ENCODE data around the gene GPR152. TPM values are rescaled to one million over a fixed set of nuclear protein-coding genes. Genes with fewer than 3 reads are reported as not detected.
A peak's percentile ranks its signal among the peaks of the same experiment; 100 is the strongest.

Gene GPR152
- total RNA-seq, 2 experiments from 2014 or later: not detected

DNA sequence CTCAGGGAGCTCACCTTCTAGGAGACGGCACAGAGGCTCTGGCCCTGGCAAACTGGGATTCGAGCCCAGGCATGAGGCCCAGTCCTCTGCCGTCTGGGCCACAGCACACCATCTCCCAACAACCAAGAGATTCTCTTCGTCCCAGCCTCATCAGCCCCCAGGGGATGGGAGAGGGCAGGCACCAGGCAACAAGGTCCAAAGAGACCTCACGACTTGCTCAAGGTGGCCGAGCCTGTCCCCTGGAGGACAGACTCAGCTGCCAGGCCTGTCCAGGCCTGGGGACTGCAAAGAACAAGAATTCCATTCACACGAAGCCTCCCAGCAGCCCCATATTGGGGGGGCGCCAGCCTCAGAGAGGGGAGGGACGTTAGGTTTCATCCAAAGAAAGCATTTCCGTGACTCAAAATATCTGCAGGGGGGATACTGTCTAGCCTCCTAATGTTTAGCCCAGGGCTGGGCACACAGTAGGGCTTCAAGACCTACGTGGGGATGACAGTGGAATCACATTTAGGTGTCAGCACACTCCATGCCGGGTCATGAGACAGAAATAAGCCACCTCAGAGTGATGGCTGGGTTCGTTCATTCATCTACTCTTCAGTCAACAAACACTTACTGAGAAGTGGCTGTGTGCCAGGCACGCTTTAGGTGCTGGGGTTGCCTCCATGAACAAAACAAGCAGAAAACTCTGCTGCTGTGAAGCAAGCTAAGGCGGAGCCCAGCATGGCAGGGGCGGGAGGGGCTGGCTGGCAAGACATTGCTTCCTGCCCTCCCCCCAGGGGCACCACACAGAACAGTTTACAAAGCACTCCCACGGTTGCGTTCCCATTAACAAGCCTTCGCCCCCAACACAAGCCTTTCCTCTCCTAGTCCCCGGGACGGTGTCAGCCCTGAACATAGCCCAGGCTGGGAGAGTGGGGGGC is 35.9 kb downstream of the GPR152 start:
- Histone ChIP-seq H3K36me3 (ENCODE audit: insufficient read depth, low read length) (no peaks in the 10 kb centered on the region), H3K9me3 (ENCODE audit: control insufficient read depth in 1 of 2, insufficient read depth in 1 of 2, low read length in 2 of 2) (no peaks in the 10 kb centered on the region), H3K27me3 (ENCODE audit: control insufficient read depth in 1 of 2, insufficient read depth in 2 of 2, low read length in 2 of 2) (no peaks in the 10 kb centered on the region), H3K4me1 (ENCODE audit: insufficient read depth, low read length) (peaks cover 91% of the 10 kb centered on the region), H3K4me3 (ENCODE audit: low read length) (peak overlapping the region; percentile 35), H3K27ac (ENCODE audit: low read depth in 1 of 2, low read length in 2 of 2) (peak overlapping the region; percentile 78 to 79)
- CTCF ChIA-PET: interaction anchor here (1.3 to 6.0 kb wide), 4 partner anchors 8 to 53 kb away, joined by 3 to 46 read pairs (median 4); partner anchors contain the start of genes PPP1CA and TBC1D10C
- Mint-ChIP-seq H3K36me3 (ENCODE audit: low read depth) (peaks cover 4% of the 10 kb centered on the region), H3K27me3 (no peaks in the 10 kb centered on the region), H3K4me1 (ENCODE audit: low read depth) (peaks cover 74% of the 10 kb centered on the region), H3K4me3 (peak overlapping the region; percentile 93), H3K9me3 (no peaks in the 10 kb centered on the region), H3K27ac (peak overlapping the region; percentile 94)
- TF ChIP-seq, protein P1, sequence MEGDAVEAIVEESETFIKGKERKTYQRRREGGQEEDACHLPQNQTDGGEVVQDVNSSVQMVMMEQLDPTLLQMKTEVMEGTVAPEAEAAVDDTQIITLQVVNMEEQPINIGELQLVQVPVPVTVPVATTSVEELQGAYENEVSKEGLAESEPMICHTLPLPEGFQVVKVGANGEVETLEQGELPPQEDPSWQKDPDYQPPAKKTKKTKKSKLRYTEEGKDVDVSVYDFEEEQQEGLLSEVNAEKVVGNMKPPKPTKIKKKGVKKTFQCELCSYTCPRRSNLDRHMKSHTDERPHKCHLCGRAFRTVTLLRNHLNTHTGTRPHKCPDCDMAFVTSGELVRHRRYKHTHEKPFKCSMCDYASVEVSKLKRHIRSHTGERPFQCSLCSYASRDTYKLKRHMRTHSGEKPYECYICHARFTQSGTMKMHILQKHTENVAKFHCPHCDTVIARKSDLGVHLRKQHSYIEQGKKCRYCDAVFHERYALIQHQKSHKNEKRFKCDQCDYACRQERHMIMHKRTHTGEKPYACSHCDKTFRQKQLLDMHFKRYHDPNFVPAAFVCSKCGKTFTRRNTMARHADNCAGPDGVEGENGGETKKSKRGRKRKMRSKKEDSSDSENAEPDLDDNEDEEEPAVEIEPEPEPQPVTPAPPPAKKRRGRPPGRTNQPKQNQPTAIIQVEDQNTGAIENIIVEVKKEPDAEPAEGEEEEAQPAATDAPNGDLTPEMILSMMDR (IDR thresholded peaks at IDR 0.05): no peak
- POLR2A ChIA-PET: interaction anchor here (0.6 to 12.5 kb wide), 20 partner anchors 9 to 177 kb away, joined by 3 to 411 read pairs (median 5); partner anchors contain the start of genes AIP, GSTP1, PPP1CA and PTPRCAP
- ATAC-seq (ENCODE audit: poor library complexity) (peak; percentile 67), DNase-seq (peak; percentile 71 to 94 (median 88))
- intact Hi-C loops (cut with DNase I, micrococcal nuclease): loop anchor here in 1 of 2 experiments (1.0 to 5.0 kb wide), 4 partner anchors 13 to 91 kb away; partner anchors contain the start of genes AIP, CDK2AP2, PITPNM1 and TMEM134

DNA sequence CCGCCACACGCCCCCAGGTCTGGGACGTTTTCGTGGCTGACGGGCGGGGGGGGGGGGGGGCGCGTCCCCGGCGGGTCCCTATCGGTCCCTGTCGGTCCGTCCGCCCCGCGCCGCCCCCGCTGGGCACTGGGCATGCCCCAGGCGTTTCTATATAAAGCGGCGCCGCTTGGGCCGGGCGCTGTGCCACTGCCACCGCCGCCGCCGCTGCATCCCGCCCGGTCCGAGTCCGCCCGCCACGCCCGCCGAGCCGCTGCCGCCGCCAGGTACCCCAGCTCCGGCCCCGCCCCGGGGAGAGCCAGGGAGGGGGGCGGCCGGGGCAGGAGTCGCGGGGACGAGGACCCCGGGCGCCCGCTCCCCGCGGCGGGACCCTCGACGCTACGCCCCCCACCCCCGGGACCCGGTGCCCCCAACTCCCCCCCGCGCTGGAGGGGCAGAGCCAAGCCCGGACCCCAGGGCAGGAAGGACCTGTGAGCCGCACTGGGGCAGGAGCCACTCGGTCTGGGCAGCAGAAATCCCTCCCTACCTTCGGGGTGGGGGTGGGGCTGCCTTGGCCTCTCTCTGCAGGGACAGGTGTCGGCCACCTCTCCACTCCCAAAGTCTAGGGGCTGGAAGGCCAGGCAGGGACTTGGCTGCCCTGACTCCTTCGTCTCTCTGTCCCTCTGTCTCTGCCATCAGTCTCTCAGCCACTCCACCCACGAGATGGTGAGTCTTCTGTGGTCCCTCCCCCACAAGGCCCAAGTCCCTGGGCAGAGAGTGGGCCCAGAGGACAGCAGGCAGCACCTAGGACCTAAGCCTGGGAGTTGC is 36.8 kb downstream of the GPR152 start, which contains the start of gene CARNS1:
CARNS1 (plus strand) TSS at position 178 of the 804 bp plus-strand sequence; CDS start at position 700, 522 bp downstream.
- peak in 3 of 14 experiments; percentile 38 to 46 (median 44) for DNase-seq
- H3K27me3 ChIP-seq (ENCODE audit: control insufficient read depth in 1 of 2, insufficient read depth in 2 of 2, low read length in 2 of 2): no peaks in the 10 kb centered on the region
- no peaks in the 10 kb centered on the region for H3K36me3 Mint-ChIP-seq (ENCODE audit: low read depth)

More for the DNA sequence above, 36.8 kb downstream of the GPR152 start, which contains the start of gene CARNS1:
- Mint-ChIP-seq H3K4me3 (peak within 1 kb of the TSS; percentile 93), H3K27ac (peak within 1 kb of the TSS; percentile 98), H3K27me3 (no peaks in the 10 kb centered on the region), H3K9me3 (no peaks in the 10 kb centered on the region), H3K4me1 (ENCODE audit: low read depth) (peaks cover 79% of the 10 kb centered on the region)
- no peak for ATAC-seq (ENCODE audit: poor library complexity)
- Histone ChIP-seq H3K27ac (ENCODE audit: low read depth in 1 of 2, low read length in 2 of 2) (peak within 1 kb of the TSS; percentile 78 to 79), H3K4me3 (ENCODE audit: low read length) (peak within 1 kb of the TSS; percentile 51), H3K36me3 (ENCODE audit: insufficient read depth, low read length) (peaks cover 2% of the 10 kb centered on the region), H3K9me3 (ENCODE audit: control insufficient read depth in 1 of 2, insufficient read depth in 1 of 2, low read length in 2 of 2) (no peaks in the 10 kb centered on the region), H3K4me1 (ENCODE audit: insufficient read depth, low read length) (peaks cover 95% of the 10 kb centered on the region)
- CTCF ChIA-PET: interaction anchor here (1.4 to 6.0 kb wide), 3 partner anchors 9 to 54 kb away, joined by 3 to 46 read pairs (median 4); partner anchors contain the start of genes PPP1CA and TBC1D10C
- intact Hi-C loops (cut with DNase I, micrococcal nuclease): loop anchor here in 1 of 2 experiments (5.0 kb wide), 3 partner anchors 52 to 92 kb away; partner anchors contain the start of genes AIP, CDK2AP2, PITPNM1 and TMEM134
- POLR2A ChIA-PET: interaction anchor here (0.6 to 12.5 kb wide), 8 partner anchors 8 to 70 kb away, joined by 3 to 411 read pairs (median 11); partner anchors contain the start of genes PPP1CA, PTPRCAP, RPS6KB2 and TBC1D10C
- TF ChIP-seq, protein P1 (IDR thresholded peaks at IDR 0.05): no peak
